SK-N-SH (cell line): ENCODE measurements around the gene WWC1. TPM values are rescaled to one million over a fixed set of nuclear protein-coding genes. Genes with fewer than 3 reads are reported as not detected.

ENCODE experiments used
- CTCF ChIA-PET: fragments of 300-600, 350-600 bp; formaldehyde crosslinking; extraction: SDS; loops from one replicate; lab custom pipeline; 2021; lab: Yijun Ruan, JAX
- POLR2A ChIA-PET: fragments of 350-600 bp; sonication (Branson Sonifier 250); formaldehyde crosslinking; extraction: SDS; loops from one replicate; lab custom pipeline; 2020; ENCODE audit warnings: antibody characterized with exemption, inconsistent platforms; lab: Yijun Ruan, JAX
- DNase-seq: peaks from one replicate; pipeline ENCODE4 v3.0.0; 2012
- H2AFZ ChIP-seq: fragments of 200-600 bp; sonication (generic); 2 replicates; pipeline ENCODE4 v1.8.1; 2016; ENCODE audit warnings: antibody characterized with exemption, mild to moderate bottlenecking, low read depth
- H3F3A ChIP-seq: fragments of 200-600 bp; sonication (generic); replicated peaks from 2 replicates; pipeline ENCODE3; 2016; ENCODE audit warnings: antibody characterized with exemption, mild to moderate bottlenecking; ENCODE audit not compliant: insufficient read depth
- H3K27ac ChIP-seq, 2 experiments: fragments of 200-500 bp in 1 of 2; fragments of 200-600 bp in 1 of 2; sonication (Bioruptor generic) in 1 of 2; sonication (generic), shearing (Covaris generic) in 1 of 2; 2 replicates each; pipeline versions ENCODE4 v1.5.1 to v1.6.1; 2014 to 2016; ENCODE audit warnings: low read depth in 2 of 2, inconsistent platforms in 1 of 2, low read length in 1 of 2, mild to moderate bottlenecking in 1 of 2, mixed read lengths in 1 of 2
- H3K27me3 ChIP-seq: fragments of 200-600 bp; sonication (generic), shearing (Covaris generic); 2 replicates; pipeline ENCODE4 v1.6.1; 2016; ENCODE audit warnings: mixed run types; ENCODE audit not compliant: insufficient read depth
- H3K36me3 ChIP-seq, 2 experiments: fragments of 200-500 bp in 1 of 2; fragments of 200-600 bp in 1 of 2; sonication (Bioruptor generic) in 1 of 2; sonication (generic) in 1 of 2; replicated peaks in 1 of 2; 2 replicates each; pipeline versions ENCODE3 to v1.5.1; 2014 to 2016; ENCODE audit warnings: low read length in 1 of 2, mild to moderate bottlenecking in 1 of 2; ENCODE audit not compliant: insufficient read depth in 2 of 2, control insufficient read depth in 1 of 2
- H3K4me1 ChIP-seq, 2 experiments: fragments of 200-500 bp in 1 of 2; fragments of 200-600 bp in 1 of 2; sonication (Bioruptor generic) in 1 of 2; sonication (generic), shearing (Covaris generic) in 1 of 2; 2 replicates each; pipeline versions ENCODE4 v1.5.1 to v1.6.1; 2014 to 2016; ENCODE audit warnings: low read depth in 1 of 2, low read length in 1 of 2, mixed run types in 1 of 2; ENCODE audit not compliant: insufficient read depth in 2 of 2, control insufficient read depth in 1 of 2
- H3K4me2 ChIP-seq: fragments of 200-600 bp; sonication (generic), shearing (Covaris generic); 2 replicates; pipeline ENCODE4 v1.6.1; 2017; ENCODE audit warnings: mixed run types
- H3K4me3 ChIP-seq, 2 experiments: fragments of 200-500 bp in 1 of 2; fragments of 200-600 bp in 1 of 2; sonication (Bioruptor generic) in 1 of 2; sonication (generic), shearing (Covaris generic) in 1 of 2; 2 replicates each; pipeline versions ENCODE4 v1.5.1 to v1.8.1; 2014 to 2016; ENCODE audit warnings: low read depth in 2 of 2, inconsistent platforms in 1 of 2, low read length in 1 of 2, mild to moderate bottlenecking in 1 of 2, mixed read lengths in 1 of 2, moderate library complexity in 1 of 2
- H3K79me2 ChIP-seq: fragments of 200-600 bp; sonication (generic); 2 replicates; pipeline ENCODE4 v1.8.1; 2017; ENCODE audit warnings: mild to moderate bottlenecking; ENCODE audit not compliant: insufficient read depth
- H3K9ac ChIP-seq: fragments of 200-600 bp; sonication (generic); 2 replicates; pipeline ENCODE4 v1.6.1; 2017; ENCODE audit warnings: mixed run types
- H3K9me2 ChIP-seq: fragments of 200-600 bp; sonication (generic); 2 replicates; pipeline ENCODE4 v1.6.1; 2017; ENCODE audit warnings: mixed run types
- H3K9me3 ChIP-seq: fragments of 200-600 bp; sonication (generic); 2 replicates; pipeline ENCODE4 v1.6.1; 2017; ENCODE audit warnings: mixed run types, mild to moderate bottlenecking, moderate library complexity
- H4K20me1 ChIP-seq: fragments of 200-600 bp; sonication (generic); 2 replicates; pipeline ENCODE4 v1.6.1; 2017; ENCODE audit warnings: mild to moderate bottlenecking, mixed run types; ENCODE audit not compliant: insufficient read depth
- ELF1 ChIP-seq: IDR thresholded peaks from 2 replicates; pipeline ENCODE4 v1.4.0; 2012
- FOSL2 ChIP-seq: IDR thresholded peaks from 2 replicates; pipeline ENCODE4 v1.4.0; 2012; ENCODE audit warnings: low read depth, mild to moderate bottlenecking, moderate library complexity, borderline replicate concordance
- FOXJ3 ChIP-seq: sonication (generic); formaldehyde crosslinking; IDR thresholded peaks from 2 replicates; pipeline ENCODE4 v1.5.1; 2020; ENCODE audit warnings: mild to moderate bottlenecking, missing genetic modification reagents
- GABPA ChIP-seq: IDR thresholded peaks from 2 replicates; pipeline ENCODE4 v1.4.0; 2012; ENCODE audit warnings: low read depth, mild to moderate bottlenecking
- MEF2A ChIP-seq: IDR thresholded peaks from 2 replicates; pipeline ENCODE4 v1.4.0; 2012; ENCODE audit warnings: low read depth, borderline replicate concordance
- NFIC ChIP-seq: IDR thresholded peaks from 2 replicates; pipeline ENCODE4 v1.4.0; 2012; ENCODE audit warnings: borderline replicate concordance
- RFX5 ChIP-seq: IDR thresholded peaks from 2 replicates; pipeline ENCODE4 v1.6.1; 2012; ENCODE audit warnings: mild to moderate bottlenecking, improper control_type of control experiment, low read length
- TAF1 ChIP-seq: IDR thresholded peaks from 2 replicates; pipeline ENCODE4 v1.6.1; 2012; ENCODE audit warnings: low read depth, mild to moderate bottlenecking, low read length, moderate library complexity, borderline replicate concordance
- TCF12 ChIP-seq: IDR thresholded peaks from 2 replicates; pipeline ENCODE4 v1.4.0; 2012
- TEAD4 ChIP-seq: IDR thresholded peaks from 2 replicates; pipeline ENCODE4 v1.4.0; 2012; ENCODE audit warnings: mild to moderate bottlenecking, borderline replicate concordance; ENCODE audit not compliant: insufficient read depth
- USF1 ChIP-seq: IDR thresholded peaks from 2 replicates; pipeline ENCODE4 v1.4.0; 2012; ENCODE audit warnings: low read depth, borderline replicate concordance
- YY1 ChIP-seq: IDR thresholded peaks from 2 replicates; pipeline ENCODE4 v1.4.0; 2012; ENCODE audit warnings: low read depth, mild to moderate bottlenecking
- WGBS: methylation state at CpG from one replicate; pipeline ENCODE4 v1.1.6; 2017; ENCODE audit warnings: low lambda C conversion rate; 5-methylcytosine and 5-hydroxymethylcytosine counted together
- polyA plus RNA-seq, 3 experiments: library from polyadenylated mRNA; depleted of rRNA; stranded (reverse); fragments of >200 nt; gene quantifications; 2 replicates each; pipeline ENCODE4 v1.2.3, GENCODE V29; 2012
- TF ChIP-seq, protein P1 (sequence below): fragments of 150-350 bp; IDR thresholded peaks from 2 replicates; pipeline ENCODE4 v1.6.1; 2016; ENCODE audit warnings: mild to moderate bottlenecking, low read depth, low read length

WWC1 gene
- polyA plus RNA-seq, 1 of the 3 experiments (the other 2 are of a cell fraction) = 16.9 TPM

GRCh38 chr5:168327019-168327421 is 35.6 kb downstream of the WWC1 start:
- H3F3A ChIP-seq = peaks cover 15% of the 10 kb centered on the region
- H3K9me2 ChIP-seq = no peaks in the 10 kb centered on the region
- no peaks in the 10 kb centered on the region for H4K20me1 ChIP-seq
- H3K27ac ChIP-seq = peak overlapping the region in 1 of 2 experiments; percentile 27; a peak in 1 of 4 replicates
- POLR2A ChIA-PET = no interaction called here
- H3K4me2 ChIP-seq = no peak overlapping the region
- no peaks in the 10 kb centered on the region for H3K36me3 ChIP-seq
- H3K79me2 ChIP-seq = peaks cover 17% of the 10 kb centered on the region; the same call in 1 of the 2 replicates
- H2AFZ ChIP-seq = no peak overlapping the region
- peaks cover 5 to 7% of the 10 kb centered on the region in 2 experiments; a peak in 2 of 4 replicates for H3K4me1 ChIP-seq
- H3K9me3 ChIP-seq = no peaks in the 10 kb centered on the region
- 85% methylated on average over 3 of the region's 3 CpGs for WGBS
- H3K9ac ChIP-seq = no peak overlapping the region
- DNase-seq = no peak
- H3K27me3 ChIP-seq = no peaks in the 10 kb centered on the region
- peak; percentile 22; the same call in 1 of the 2 replicates for TF ChIP-seq FOSL2
- TF ChIP-seq TAF1 = no peak
- TF ChIP-seq TCF12 = no peak
- TF ChIP-seq, all 33 proteins: peak for 1
- no peak overlapping the region for H3K4me3 ChIP-seq
- CTCF ChIA-PET = interaction anchor here (1.3 kb wide), 1 partner anchor 68 kb away, joined by 4 read pairs; no protein-coding TSS in a partner anchor

DNA sequence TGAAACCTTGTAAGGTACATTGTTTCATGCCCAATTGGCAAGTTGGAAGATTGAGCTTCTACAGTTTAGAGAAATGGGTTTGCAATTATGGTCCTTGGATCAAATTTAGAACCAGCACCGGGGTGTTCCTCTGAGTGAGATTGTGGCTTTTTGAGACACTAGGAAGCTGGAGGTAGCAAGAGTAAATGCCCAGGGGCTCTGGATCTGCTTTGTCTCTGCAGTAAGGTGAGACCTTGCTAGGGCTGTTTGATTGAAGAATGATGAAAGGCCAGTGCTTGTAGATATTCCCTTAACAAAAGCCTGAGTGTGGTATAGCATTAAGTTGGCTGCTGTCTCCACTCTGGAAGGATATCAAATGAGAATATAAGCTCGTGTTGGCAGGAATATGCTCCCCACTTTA is 36.0 kb downstream of the WWC1 start:
- Histone ChIP-seq H3K9me2 (no peaks in the 10 kb centered on the region), H3K27me3 (no peaks in the 10 kb centered on the region), H3K36me3 (no peaks in the 10 kb centered on the region), H4K20me1 (no peaks in the 10 kb centered on the region), H3K4me2 (no peak overlapping the region), H3K4me1 (peaks cover 5 to 7% of the 10 kb centered on the region in 2 experiments; a peak in 2 of 4 replicates), H3K9ac (no peak overlapping the region), H2AFZ (no peak overlapping the region), H3K4me3 (no peak overlapping the region), H3K9me3 (no peaks in the 10 kb centered on the region), H3F3A (peaks cover 15% of the 10 kb centered on the region), H3K79me2 (peaks cover 17% of the 10 kb centered on the region; the same call in 1 of the 2 replicates), H3K27ac (peak overlapping the region in 1 of 2 experiments; percentile 27; a peak in 1 of 4 replicates)
- WGBS = 87% methylated on average over 2 of the region's 2 CpGs
- POLR2A ChIA-PET = interaction anchor here (0.6 kb wide), 1 partner anchor 24 kb away, joined by 4 read pairs; no protein-coding TSS in a partner anchor
- no peak for DNase-seq
- TF ChIP-seq RFX5 (no peak), ELF1 (no peak), MEF2A (no peak), FOXJ3 (CRISPR knock-in tag) (no peak), USF1 (no peak)
- TF ChIP-seq, protein P1, sequence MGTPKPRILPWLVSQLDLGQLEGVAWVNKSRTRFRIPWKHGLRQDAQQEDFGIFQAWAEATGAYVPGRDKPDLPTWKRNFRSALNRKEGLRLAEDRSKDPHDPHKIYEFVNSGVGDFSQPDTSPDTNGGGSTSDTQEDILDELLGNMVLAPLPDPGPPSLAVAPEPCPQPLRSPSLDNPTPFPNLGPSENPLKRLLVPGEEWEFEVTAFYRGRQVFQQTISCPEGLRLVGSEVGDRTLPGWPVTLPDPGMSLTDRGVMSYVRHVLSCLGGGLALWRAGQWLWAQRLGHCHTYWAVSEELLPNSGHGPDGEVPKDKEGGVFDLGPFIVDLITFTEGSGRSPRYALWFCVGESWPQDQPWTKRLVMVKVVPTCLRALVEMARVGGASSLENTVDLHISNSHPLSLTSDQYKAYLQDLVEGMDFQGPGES = no peak
- CTCF ChIA-PET = interaction anchor here (1.3 to 1.4 kb wide), 2 partner anchors 59 to 67 kb away, joined by 3 to 4 read pairs; no protein-coding TSS in a partner anchor

DNA sequence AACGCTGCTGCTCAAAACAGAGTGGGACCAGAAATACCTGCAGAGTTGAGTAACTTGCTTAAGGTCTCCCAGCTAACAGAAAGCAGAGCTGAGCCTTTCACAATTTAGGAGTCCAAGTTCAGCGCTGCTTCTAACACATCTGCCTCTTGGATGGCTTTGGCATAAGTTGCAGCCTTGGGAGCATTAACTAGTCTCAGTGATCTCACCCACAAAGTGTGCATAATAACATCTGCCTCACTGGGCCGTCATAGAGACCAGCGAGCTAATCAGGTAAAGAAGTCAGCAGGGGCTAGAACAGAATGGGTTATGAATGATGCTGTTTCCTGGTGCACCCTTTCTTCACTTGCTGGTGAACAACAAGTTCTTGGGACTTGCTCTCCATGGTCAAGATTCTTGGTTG is 36.5 kb downstream of the WWC1 start:
- H3F3A ChIP-seq = peaks cover 15% of the 10 kb centered on the region
- no peak overlapping the region for H3K4me2 ChIP-seq
- POLR2A ChIA-PET = interaction anchor here (0.6 kb wide), 1 partner anchor 23 kb away, joined by 4 read pairs; no protein-coding TSS in a partner anchor
- peaks cover 23% of the 10 kb centered on the region; the same call in 1 of the 2 replicates for H3K79me2 ChIP-seq
- H3K9me2 ChIP-seq = no peaks in the 10 kb centered on the region
- TF ChIP-seq GABPA = no peak
- no peak for TF ChIP-seq YY1
- no peak for TF ChIP-seq TEAD4
- TF ChIP-seq FOXJ3 (CRISPR knock-in tag) = no peak
- no peak for TF ChIP-seq ELF1
- TF ChIP-seq NFIC = no peak
- no peak for TF ChIP-seq TCF12
- H3K4me3 ChIP-seq = no peak overlapping the region
- no peak for DNase-seq
- H2AFZ ChIP-seq = no peak overlapping the region
- no peak overlapping the region for H3K27ac ChIP-seq
- peaks cover 5 to 7% of the 10 kb centered on the region in 2 experiments; a peak in 2 of 4 replicates for H3K4me1 ChIP-seq
- no peaks in the 10 kb centered on the region for H3K36me3 ChIP-seq
- CTCF ChIA-PET = interaction anchor here (1.4 kb wide), 1 partner anchor 59 kb away, joined by 3 read pairs; no protein-coding TSS in a partner anchor
- H3K9me3 ChIP-seq = no peaks in the 10 kb centered on the region
- WGBS = 80% methylated on average over 3 of the region's 4 CpGs
- H3K9ac ChIP-seq = no peak overlapping the region
- no peaks in the 10 kb centered on the region for H4K20me1 ChIP-seq
- H3K27me3 ChIP-seq = no peaks in the 10 kb centered on the region
